Measurements from ENCODE around the gene CSPG4.

GRCh38 chr15:75704263-75704615, 8.4 kb downstream of the CSPG4 start:
- TF ChIP-seq EZH2 (IDR thresholded peaks at IDR 0.05) (no peak), POLR2AphosphoS5 (IDR thresholded peaks at IDR 0.05; ENCODE audit: borderline replicate concordance, low read depth, low read length) (no peak)
